NCI-H526 (cell line): ENCODE measurements around the gene SND1.

Source experiments
- DNase-seq, 2 experiments: peaks; one replicate each; lab custom pipeline; 2025; lab: John Stamatoyannopoulos, UW

Gene SND1

DNA sequence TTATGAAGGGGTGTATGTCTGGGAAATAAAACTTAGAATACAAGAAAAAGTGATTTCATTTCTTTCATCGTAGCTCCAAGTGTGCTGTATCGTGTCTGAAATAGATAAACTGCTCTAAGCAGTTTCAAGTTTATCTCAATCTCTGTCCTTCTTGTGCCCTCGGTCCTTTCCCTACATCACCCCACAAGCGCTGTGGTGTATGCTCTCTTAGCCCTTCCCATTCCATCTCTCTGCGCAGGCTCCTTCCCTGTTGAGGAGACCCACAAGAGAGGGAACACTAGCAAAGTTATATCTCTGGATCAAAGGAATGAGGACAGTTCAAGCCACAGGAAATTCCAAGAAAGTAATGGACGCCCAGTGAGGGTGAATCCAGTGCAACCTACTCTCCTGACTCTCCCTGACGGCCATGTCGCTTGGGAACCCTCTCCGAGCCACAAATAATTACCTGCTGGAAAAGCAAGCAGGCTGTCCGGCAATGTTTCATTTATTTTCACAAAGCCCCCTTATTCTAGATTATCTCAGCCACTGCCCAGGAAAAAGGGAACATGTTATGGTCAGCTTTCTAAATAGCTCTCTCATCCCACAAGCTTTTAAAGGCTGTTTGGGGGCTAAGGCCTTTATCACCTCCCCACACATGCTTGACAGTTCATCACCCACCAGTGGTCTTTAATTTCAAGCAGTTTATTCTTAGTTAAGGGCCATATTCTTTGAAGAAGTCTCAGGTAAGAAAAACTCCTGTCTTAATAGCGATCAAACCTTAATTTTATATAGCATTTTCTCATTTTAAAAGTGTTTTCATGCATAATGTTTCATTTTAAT, 344.5 kb downstream of the SND1 start:
- DNase-seq, result no peak

DNA sequence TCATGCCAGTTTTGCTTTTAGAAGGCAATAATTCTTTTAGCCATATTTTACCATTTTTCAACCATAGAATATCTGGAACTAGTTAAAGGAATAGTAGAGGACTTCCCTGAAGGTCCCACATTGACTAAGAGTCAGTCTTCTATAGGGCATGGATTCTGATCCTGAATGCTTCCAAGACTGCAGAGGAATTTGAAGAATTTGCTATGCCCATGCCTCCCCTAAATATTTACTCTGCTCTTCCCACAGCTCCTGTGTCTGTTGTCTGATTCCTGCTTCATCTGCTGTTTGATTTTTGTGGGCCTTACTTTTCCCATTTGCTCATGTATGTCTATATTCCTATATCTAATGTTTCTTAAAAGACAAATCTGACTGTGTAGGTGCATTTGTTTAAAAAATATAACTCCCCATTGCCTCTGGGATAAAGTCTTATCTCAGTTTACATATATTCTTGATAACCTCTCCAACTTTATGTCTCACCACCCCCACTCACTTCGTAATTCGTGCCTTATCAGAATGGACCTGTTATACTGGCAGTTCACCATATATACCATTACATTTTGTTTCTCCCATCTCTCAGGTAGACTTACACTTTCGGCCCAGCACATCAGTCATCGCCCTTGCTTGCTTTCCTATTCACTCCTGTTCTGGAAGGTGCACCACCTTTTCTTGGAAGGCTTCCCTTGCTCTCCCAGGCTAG, 345.4 kb downstream of the SND1 start:
- no peak for DNase-seq

DNA sequence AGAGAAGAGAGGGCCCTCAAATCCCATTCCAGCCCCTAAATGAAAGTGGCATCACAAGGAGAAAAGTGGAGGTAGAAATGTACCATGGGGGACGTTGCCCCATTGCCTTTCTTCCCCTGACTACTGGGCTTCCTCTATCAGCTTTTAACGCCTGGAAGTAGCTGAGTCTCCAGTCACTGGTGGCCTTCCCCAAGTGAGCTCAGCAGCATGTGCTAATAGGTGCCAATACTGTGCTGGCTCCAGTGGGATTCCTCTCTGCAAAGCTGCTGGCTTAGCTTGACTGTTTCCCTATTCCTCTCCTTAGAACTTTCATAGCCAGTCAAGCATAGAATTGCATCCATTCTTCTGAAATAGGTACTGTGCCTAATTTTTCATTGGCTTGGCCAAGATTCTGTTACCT, 346.7 kb downstream of the SND1 start:
- no peak for DNase-seq

DNA sequence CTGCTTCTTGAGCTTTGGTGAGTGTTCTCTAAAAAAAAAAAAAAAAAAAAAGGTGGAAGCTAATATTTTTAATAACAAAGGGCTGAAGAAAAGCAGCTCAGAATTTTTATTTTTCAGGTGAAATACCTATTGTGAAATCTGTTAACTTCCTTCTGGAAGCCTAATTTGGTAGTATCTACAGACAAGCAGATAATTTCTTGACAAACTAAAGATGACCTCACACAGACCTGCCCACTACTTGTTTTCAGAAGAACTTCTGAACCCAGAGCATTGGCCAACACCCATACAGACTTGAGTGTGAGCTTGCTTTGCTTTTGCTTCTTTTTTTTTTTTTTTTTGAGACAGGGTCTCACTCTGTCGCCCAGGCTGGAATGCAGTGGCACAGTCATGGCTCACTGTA, 348.1 kb downstream of the SND1 start:
- no peak for DNase-seq

DNA sequence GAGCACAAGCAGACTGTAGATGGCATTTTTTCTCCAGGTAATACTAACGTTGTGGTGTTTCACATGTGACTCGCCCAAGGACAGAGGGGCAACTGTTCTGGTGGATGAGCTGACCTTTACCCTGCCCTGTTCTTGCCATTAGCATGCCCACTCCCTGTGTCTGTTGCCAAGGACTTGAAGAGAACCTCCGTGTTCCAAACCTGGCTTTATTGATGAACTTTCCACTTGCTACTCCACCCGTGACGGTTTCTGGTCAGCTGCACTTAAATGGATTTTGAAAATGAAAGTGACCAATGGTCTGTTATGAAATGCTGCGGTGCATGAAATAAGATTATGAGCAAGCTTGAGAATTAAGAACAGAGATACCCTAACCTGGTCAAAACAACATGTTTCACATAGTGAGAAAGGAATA, 348.9 kb downstream of the SND1 start:
- DNase-seq, result no peak

DNA sequence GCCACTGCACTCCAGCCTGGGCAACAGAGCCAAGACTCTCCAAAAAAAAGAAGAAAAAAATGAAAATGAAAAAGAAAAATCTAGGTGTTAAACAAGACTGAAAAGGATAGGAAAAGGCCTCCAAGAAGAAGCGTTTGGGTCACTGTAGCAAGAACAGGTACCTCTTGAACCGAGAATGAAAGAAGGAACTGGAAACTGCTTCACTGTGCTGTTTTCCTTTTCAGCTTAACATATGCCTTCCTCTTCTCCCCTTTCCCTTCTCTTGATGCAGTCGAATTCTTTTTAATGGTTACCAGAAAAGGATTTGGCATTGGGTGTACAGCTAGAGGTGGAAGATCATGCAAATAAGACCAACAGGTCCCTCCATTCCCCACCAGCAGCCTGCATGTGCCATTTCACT, 351.2 kb downstream of the SND1 start:
- no peak for DNase-seq

DNA sequence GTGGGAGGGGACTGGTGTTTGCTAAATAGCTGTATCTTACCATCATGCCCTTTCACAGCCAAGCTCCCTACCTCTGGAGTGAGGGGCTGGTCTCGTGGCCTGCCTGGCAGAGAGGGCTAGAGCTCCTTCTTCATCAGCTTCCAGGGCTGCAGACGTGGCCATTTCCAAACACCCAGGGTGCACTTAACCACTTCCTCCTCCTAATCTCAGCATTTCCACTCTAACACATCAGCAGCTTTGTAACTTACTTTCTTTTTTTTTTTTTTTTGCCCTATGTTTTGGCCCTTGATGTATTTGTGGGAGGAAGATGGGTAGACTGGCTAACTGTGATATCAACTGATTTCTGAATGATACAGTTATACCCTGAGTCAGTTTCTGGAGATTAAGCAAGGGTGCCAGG, 351.8 kb downstream of the SND1 start:
- no peak for DNase-seq

DNA sequence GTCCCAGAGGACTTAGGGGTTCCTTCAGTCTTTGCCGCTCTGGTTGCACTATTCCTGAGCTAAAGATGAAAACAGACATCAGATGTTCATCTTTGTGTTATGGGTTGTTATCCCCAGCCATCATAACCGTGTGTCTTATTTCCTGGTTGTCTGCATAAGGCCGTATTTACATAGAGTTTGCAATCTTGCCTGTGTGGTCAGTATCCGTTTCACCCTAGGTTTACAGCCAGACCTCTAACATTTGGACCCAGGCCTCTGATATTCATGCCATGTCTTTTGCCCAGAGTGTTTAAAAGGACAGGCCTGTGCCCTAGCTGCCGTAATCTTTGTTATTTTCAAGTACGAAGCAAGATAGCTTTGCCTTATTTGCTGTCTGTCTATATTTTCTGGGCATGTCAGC, 352.6 kb downstream of the SND1 start:
- peak; percentile 30 to 50 for DNase-seq

DNA sequence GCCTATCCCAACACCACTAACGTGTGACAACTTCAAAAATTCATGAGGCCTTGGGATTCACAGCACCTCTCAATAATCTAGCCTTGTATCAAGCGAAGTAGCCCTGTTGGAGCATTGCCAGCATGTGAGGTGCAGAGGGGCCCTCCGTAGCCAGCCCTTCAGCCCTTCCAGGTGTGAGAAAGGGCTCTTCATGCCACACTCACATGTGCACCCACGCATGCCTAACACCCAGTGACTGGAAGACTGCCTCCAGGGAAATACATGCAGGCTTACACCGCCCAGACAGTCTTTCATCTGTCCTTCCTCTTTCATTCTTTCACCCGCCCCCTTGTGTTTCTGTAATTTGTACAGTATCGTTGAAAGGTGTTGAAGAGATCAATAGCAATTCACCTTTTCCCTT, 353.1 kb downstream of the SND1 start:
- DNase-seq, result peak in 1 of 2 experiments; percentile 74

DNA sequence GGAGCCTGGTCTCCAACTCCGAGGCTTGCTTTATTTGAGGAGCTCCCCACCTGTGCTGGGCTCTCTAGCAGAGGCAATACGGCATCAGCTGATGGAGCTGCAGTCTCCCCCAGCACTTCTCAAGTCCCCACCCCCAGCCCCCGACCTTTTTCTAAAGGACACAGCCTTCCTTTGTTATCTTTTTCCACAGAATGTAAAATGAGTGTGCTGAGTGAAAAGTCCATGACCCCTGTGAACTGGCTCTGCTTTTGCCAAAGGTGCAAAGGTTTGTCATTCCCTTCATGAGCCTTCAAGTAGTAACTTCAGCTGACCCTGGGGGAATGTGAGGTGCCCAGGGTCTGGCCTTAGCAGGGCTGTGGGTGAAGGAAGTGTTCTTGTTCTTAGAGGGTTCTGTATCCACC, 353.8 kb downstream of the SND1 start:
- DNase-seq, result no peak

DNA sequence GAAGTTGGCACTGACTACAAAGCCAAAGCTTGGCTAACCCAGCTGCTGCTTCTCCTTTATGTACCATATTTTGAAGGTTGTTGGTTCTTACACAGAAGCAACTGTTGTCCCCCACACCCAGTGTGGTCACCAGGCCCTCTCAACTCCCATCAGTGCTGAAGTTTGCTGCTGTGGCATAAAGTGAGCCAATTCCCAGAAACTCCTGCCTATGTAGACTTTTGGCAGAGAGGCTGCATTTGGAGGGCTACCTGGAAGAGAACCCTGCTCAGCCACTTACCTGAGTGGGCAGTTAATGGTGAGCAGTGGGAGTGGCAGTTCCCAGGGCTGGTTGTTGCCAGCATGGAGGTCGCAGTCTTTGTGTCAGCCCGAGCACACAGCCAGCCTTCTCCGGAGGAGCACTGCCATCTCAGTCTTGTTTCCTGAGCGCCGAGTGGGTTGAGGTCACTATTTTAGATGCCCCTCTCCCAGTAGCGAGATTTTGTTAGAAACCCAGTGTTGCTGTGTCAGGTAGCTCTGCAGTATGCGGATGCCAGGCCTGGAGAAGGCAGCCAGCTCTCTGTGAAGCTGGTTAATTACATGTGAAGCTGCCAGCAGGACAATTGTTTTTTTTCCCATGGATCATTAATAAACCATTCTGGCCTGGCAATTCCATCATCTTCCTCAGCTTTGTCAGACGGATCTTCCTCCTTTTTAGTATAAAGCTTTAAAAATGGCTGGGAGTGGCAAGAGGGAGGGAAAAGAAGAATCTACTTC, 354.7 kb downstream of the SND1 start:
- DNase-seq, result no peak

DNA sequence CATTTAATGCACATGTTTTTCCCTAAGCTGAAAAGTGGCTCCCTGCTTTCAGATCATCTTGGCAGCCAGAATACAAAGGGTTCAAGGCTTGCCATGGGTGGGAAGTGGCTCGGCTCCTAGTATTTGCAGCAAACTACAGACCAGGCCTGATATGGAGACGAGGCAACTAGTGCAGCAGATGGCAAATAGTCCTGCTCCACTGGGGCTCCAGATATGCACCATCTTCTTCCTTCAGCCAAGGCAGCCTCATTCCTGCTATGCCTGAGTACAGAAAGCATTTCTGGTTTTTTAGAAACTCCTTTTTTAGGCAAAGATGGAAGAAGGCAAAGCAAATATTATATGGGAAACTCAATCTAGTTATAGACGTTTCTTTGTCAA, 355.3 kb downstream of the SND1 start:
- DNase-seq, result no peak

DNA sequence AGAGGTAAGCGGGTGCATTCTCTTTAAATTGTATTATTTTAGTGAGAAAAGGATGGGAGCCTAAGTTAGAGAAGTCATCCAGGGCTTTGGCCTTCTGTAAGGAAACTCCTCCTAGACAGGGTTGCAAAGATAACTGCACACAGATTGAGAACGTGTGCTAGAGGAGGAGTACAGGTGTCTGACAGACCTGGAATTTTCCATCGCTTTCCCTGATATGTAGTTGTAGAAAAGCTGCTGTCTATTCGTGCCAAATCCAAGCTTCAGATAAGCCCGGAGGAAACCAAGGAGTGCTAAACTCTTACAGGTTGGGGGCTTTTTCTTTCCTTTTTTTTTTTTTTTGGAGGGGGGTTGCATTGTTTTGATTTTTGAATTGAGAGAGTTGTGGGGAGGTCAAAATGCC, 356.1 kb downstream of the SND1 start:
- DNase-seq, result no peak

DNA sequence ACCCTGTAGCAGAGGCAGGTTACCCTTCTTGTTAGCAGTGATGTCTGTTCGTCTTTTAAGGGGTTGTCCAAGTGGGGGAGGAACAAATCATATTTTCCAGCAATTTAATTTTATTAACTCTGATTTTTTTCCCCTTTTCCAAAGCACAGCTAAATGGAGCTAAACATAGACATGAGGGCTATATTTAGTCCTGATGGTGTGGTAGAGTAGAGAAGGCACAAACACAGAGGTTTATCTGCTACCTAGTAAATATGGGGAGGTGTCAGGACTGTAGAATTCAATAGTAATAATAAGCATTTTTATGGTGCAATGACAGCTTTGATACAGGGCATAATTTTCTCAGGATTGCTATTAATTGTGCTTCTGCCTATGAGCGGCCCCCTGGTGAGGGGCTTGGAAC, 356.8 kb downstream of the SND1 start:
- DNase-seq, result no peak

DNA sequence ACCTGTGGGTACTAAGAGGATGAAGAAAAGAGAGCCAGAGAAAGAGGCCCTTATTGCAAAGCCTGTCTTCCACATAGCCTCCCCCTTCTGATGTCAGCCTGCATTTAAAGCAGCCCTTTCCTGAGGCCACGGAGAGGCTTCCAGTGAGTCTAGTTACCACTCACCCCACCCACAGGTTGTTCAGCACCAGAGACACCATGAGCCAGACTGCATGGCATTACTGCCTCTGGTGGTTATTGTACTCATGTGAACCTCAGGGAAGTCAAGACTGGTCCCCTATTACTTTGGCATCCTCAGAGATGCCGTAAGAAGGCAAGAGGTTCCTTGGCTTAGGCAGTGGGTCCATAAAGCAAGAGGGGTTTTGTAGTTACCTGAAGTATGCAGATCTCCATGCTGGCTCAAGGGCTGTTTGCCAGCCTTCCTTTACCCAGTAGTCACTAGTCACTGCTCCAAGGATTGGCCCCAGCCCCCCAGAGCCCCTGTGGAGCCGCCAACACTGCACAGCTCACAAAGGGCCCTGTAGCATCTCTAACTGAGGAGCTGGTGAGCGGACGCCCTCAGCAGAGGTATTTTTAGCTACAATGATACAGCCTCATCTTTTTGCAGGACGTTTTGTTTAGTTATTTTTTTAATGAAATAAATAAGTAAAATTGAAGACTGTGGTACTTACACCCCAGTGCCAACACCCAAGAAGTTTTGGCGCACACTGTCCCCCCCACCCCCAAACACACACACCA, 358.6 kb downstream of the SND1 start:
- no peak for DNase-seq

DNA sequence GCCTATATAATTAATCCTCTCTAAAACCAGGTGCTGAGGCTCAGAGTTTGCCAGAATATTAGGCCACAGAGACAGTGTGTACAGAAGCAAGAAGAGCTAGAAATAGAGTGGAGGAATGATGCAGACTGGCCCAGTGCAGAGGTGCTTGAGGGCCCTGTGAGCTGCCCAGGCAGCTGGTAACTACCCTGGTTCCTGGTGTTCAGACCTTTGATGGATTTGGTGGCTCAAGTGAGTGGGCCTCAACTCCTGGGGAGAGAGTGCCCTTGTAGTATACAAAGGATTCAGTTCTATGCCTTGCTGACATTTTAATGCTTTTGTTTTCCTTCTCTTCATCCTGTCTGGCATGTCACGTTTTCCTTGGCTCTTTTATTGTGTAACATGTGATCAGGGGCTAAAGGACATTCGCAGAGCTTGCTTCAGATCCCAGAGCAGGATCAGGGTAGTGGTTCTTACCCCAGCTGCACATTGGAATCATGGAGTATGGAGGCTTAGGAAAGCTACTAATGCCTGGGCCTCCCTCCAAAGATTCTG, 359.2 kb downstream of the SND1 start:
- no peak for DNase-seq

DNA sequence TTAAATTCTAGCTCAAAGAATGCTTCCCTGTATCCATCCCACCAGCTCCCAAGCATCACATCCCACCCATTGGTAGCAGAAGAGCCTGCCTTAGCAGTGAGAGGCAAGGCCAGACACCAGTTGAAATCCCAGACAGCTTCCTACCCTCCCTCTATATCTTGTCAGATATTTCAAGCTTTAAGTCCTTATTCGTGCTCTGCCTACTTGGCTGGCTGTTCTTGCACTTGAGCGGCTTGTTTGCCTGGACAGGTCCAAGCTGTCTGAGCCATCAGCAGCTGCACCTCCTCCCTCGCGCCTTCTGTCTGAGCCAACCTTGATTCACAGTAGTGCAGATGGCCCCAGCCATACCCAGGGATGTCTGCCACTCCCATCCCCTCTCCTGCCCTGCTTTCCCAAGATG, 362.8 kb downstream of the SND1 start:
- no peak for DNase-seq

DNA sequence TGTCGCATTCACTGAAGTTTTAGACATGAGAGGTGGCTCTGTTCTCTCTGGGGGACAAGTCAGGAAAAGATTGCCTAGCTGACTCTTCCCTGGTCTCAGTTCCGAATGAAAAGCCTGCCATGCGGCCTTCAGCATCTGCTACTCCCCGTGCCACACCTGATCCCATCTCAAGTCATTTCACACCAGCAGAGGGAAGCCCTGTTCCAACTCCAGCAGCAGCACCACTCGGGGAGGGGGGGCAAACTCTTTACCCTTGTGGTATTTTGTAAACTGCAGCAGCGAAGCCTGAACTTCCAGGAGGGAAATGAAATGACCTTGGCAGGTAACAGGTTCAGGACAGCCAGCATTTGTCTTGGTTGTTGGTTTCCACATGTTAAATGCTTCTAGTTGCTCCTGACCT, 365.5 kb downstream of the SND1 start:
- DNase-seq, result no peak

DNA sequence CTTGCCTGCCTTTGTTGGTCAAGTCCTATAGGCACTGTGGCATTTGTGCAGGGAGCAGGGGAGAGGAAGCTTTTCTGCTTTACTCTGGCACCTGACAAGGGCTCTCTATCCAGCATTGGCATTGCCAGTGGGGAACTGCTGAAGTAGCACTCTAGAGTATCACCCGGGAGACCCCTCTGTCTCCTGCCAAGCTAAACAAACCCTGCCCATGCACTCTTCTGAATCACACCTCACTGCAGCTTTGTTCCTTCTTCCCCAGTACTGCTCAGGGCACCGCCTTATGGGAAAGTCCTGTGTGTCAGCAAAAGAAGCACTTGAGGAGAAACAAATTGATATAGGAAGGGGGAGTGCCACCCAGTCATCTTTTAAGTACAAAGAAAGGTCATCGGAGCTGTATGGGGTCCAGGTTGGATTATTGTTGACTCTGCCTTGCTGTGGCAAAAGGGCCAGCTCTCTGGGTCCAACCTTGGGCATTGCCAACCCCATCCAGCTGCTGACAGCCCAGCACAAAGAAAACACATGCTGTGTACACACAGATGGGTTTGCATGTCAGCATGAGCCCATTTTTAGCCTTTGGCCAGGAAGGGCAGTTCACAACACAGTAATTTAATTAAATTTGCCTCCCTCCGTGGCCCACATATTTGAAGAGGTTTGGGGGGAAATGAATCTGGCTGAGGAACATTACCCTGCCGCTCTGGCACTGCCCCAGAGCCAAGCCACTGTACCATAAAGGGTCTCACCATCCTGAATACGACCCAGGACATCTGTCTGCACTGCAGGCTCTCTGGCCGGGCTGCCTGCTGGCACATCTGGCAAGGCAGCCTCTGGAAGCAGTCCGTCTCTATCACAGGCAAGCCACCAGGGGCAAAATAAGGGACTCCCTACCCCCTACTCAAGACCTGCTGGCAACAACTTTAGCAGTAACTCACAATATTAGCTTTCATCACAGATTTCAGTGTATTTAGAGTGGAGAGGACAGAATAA, 366.2 kb downstream of the SND1 start:
- no peak for DNase-seq

DNA sequence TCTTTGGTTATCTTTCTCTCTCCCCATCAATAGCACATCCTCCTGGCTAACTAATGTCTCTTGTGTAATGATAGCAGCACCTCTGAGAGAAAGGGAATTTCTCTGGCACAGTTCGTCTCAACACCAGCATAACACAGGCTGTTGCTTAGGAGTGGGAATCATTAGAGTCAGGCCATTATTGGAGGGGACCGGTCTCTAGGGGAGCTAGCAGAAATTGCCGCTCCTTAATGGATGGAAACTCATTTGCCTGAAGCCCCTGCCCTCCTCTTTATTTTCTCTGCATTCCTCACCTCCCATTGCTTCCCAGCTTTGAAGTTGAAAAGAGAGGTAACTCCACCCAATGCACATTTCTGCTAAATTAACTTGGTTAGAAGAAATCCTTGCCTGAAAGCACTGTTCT, 367.3 kb downstream of the SND1 start:
- DNase-seq, result no peak

DNA sequence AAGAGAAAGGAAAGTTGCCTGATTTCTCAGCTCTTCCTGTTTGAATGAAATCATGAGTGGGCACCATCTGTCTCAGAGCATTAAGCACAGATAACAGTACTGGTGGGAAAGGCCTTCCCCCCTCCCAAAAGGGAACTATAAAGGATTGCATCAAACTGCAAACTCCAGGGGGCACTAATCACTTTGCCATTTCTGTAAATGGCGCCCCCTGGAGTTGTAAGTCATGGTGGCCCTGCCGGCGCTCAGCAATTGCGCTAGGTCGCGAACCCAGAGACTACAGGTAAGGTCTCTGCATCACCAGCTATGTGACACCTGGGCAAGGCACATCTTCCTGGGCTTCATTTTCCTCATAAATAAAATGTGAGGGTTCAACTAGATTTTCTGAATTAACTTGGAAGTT, 368.2 kb downstream of the SND1 start:
- no peak for DNase-seq
